Kidney epithelial cell (primary cell): ENCODE measurements around the gene ZNF620. TPM values are rescaled to one million over a fixed set of nuclear protein-coding genes. Genes with fewer than 3 reads are reported as not detected.

ENCODE experiments used
- DNase-seq: peaks from one replicate; pipeline ENCODE4 v3.0.0-alpha.2; 2010; ENCODE audit warnings: low read depth
- H3K27me3 ChIP-seq: 2 replicates; pipeline ENCODE4 v1.6.0; 2011; ENCODE audit warnings: low read length; ENCODE audit not compliant: control insufficient read depth, insufficient read depth
- H3K36me3 ChIP-seq: 2 replicates; pipeline ENCODE4 v1.5.1; 2011; ENCODE audit warnings: low read length; ENCODE audit not compliant: control insufficient read depth, insufficient read depth
- H3K4me3 ChIP-seq: 2 replicates; pipeline ENCODE4 v1.5.1; 2011; ENCODE audit warnings: low read depth, mild to moderate bottlenecking, control low read depth, low read length
- CTCF ChIP-seq: IDR thresholded peaks from 2 replicates; pipeline ENCODE4 v1.5.1; 2011; ENCODE audit warnings: mild to moderate bottlenecking, moderate library complexity, low read length, control low read depth, inconsistent platforms; ENCODE audit not compliant: insufficient read depth, poor library complexity, severe bottlenecking
- total RNA-seq: library from RNA; depleted of rRNA; stranded (reverse); fragments of >200 nt; gene quantifications from 2 replicates; pipeline ENCODE4 v1.2.3, GENCODE V29; 2015

The ZNF620 gene
- total RNA-seq, 1 donor from 2014 or later, result 6.2 TPM

- Histone ChIP-seq H3K4me3 (no peak overlapping the region), H3K27me3 (no peaks in the 10 kb centered on the region), H3K36me3 (peaks cover 1% of the 10 kb centered on the region)
- TF ChIP-seq CTCF, result no peak
- no peak for DNase-seq
These were observed 37.8 kb upstream of the ZNF620 start for GRCh38 chr3:40468018-40468417.

- no peaks in the 10 kb centered on the region for H3K36me3 ChIP-seq
- no peak overlapping the region for H3K4me3 ChIP-seq
- no peaks in the 10 kb centered on the region for H3K27me3 ChIP-seq
- no peak for TF ChIP-seq CTCF
- no peak for DNase-seq
These were observed 35.1 kb upstream of the ZNF620 start for GRCh38 chr3:40470701-40471100.

GRCh38 chr3:40476478-40477470 lies 29.1 kb upstream of the ZNF620 start, which contains the start of gene ZNF619:
Gene ZNF619, plus strand, starts transcription at chr3:40477122. Its CDS starts 858 bp downstream, at chr3:40477980.
- Histone ChIP-seq H3K4me3 (peak within 1 kb of the TSS; percentile 90), H3K36me3 (no peaks in the 10 kb centered on the region), H3K27me3 (no peaks in the 10 kb centered on the region)
- no peak for DNase-seq
- TF ChIP-seq CTCF, result no peak

- TF ChIP-seq CTCF, result no peak
- peak overlapping the region; percentile 90 for H3K4me3 ChIP-seq
- no peaks in the 10 kb centered on the region for H3K27me3 ChIP-seq
- DNase-seq, result no peak
- H3K36me3 ChIP-seq, result no peaks in the 10 kb centered on the region
These were observed 28.2 kb upstream of the ZNF620 start for GRCh38 chr3:40477666-40478065.

GRCh38 chr3:40487172-40487571 lies 18.7 kb upstream of the ZNF620 start:
- Histone ChIP-seq H3K4me3 (no peak overlapping the region), H3K36me3 (no peaks in the 10 kb centered on the region), H3K27me3 (no peaks in the 10 kb centered on the region)
- DNase-seq, result no peak
- TF ChIP-seq CTCF, result no peak

GRCh38 chr3:40490916-40491315 lies 14.9 kb upstream of the ZNF620 start:
- no peaks in the 10 kb centered on the region for H3K36me3 ChIP-seq
- no peak for TF ChIP-seq CTCF
- no peaks in the 10 kb centered on the region for H3K27me3 ChIP-seq
- no peak for DNase-seq
- H3K4me3 ChIP-seq, result no peak overlapping the region
